Trophoblast cell (in vitro differentiated cells and primary cell): Measurements from ENCODE around the gene CSGALNACT2.

Experiments used
- DNase-seq, 2 donors: peaks; one replicate each; pipeline ENCODE4 v3.0.0-alpha.2; 2016
- H2AFZ ChIP-seq: 2 replicates; pipeline ENCODE4 v1.6.1; 2013; ENCODE audit warnings: low read length, moderate library complexity, mild to moderate bottlenecking; ENCODE audit not compliant: insufficient read depth, poor library complexity
- H2AK5ac ChIP-seq: 2 replicates; pipeline ENCODE4 v1.6.1; 2013; ENCODE audit warnings: mild to moderate bottlenecking, low read length
- H2BK120ac ChIP-seq: 2 replicates; pipeline ENCODE4 v1.6.1; 2013; ENCODE audit warnings: low read length, mild to moderate bottlenecking, moderate library complexity; ENCODE audit not compliant: insufficient read depth, poor library complexity
- H2BK12ac ChIP-seq: 2 replicates; pipeline ENCODE4 v1.6.1; 2013; ENCODE audit warnings: mild to moderate bottlenecking, low read length, moderate library complexity
- H2BK5ac ChIP-seq: 2 replicates; pipeline ENCODE4 v1.6.1; 2013; ENCODE audit warnings: low read length, low read depth, moderate library complexity, mild to moderate bottlenecking; ENCODE audit not compliant: poor library complexity
- H3K14ac ChIP-seq: 2 replicates; pipeline ENCODE4 v1.6.1; 2013; ENCODE audit warnings: mild to moderate bottlenecking, low read length
- H3K18ac ChIP-seq: 2 replicates; pipeline ENCODE4 v1.6.1; 2013; ENCODE audit warnings: mild to moderate bottlenecking, low read length
- H3K23ac ChIP-seq: 2 replicates; pipeline ENCODE4 v1.6.1; 2013; ENCODE audit warnings: low read length
- H3K27ac ChIP-seq: 2 replicates; pipeline ENCODE4 v1.5.1; 2013; ENCODE audit warnings: low read depth, mild to moderate bottlenecking, inconsistent platforms, low read length, moderate library complexity
- H3K27me3 ChIP-seq: 2 replicates; pipeline ENCODE4 v1.6.1; 2013; ENCODE audit warnings: inconsistent platforms, mild to moderate bottlenecking, low read length, moderate library complexity; ENCODE audit not compliant: insufficient read depth
- H3K36me3 ChIP-seq, 2 experiments: 1 replicate in 1 of 2; 2 replicates in 1 of 2; pipeline ENCODE4 v1.6.1; 2013; ENCODE audit warnings: low read length in 2 of 2, mild to moderate bottlenecking in 2 of 2, moderate library complexity in 1 of 2; ENCODE audit not compliant: insufficient read depth in 2 of 2, control insufficient read depth in 1 of 2
- H3K4ac ChIP-seq: 2 replicates; pipeline ENCODE4 v1.6.1; 2013; ENCODE audit warnings: low read depth, mild to moderate bottlenecking, low read length, moderate library complexity
- H3K4me1 ChIP-seq, 2 experiments: 1 replicate in 1 of 2; 2 replicates in 1 of 2; pipeline ENCODE4 v1.6.1; 2013; ENCODE audit warnings: low read length in 2 of 2, mild to moderate bottlenecking in 2 of 2, moderate library complexity in 1 of 2; ENCODE audit not compliant: insufficient read depth in 2 of 2, control insufficient read depth in 1 of 2
- H3K4me2 ChIP-seq: 2 replicates; pipeline ENCODE4 v1.6.1; 2013; ENCODE audit warnings: inconsistent platforms, mild to moderate bottlenecking, low read length, moderate library complexity
- H3K4me3 ChIP-seq: 2 replicates; pipeline ENCODE4 v1.5.1; 2013; ENCODE audit warnings: mild to moderate bottlenecking, low read depth, low read length, inconsistent platforms
- H3K79me1 ChIP-seq: one replicate; pipeline ENCODE4 v1.6.1; 2013; ENCODE audit warnings: low read length
- H3K79me2 ChIP-seq: 2 replicates; pipeline ENCODE4 v1.6.1; 2013; ENCODE audit warnings: low read length, mild to moderate bottlenecking; ENCODE audit not compliant: control insufficient read depth, insufficient read depth, poor library complexity
- H3K9ac ChIP-seq: 2 replicates; pipeline ENCODE4 v1.6.1; 2013; ENCODE audit warnings: mild to moderate bottlenecking, low read length
- H3K9me3 ChIP-seq: 2 replicates; pipeline ENCODE4 v1.6.1; 2013; ENCODE audit warnings: low read depth, mild to moderate bottlenecking, control low read depth, inconsistent platforms, low read length; ENCODE audit not compliant: insufficient read depth
- H4K12ac ChIP-seq: 2 replicates; pipeline ENCODE4 v1.6.1; 2013; ENCODE audit warnings: low read depth, mild to moderate bottlenecking, low read length, moderate library complexity
- H4K8ac ChIP-seq: 2 replicates; pipeline ENCODE4 v1.6.1; 2013; ENCODE audit warnings: low read depth, mild to moderate bottlenecking, low read length, moderate library complexity
- H4K91ac ChIP-seq: one replicate; pipeline ENCODE4 v1.6.1; 2013; ENCODE audit warnings: low read depth, mild to moderate bottlenecking, low read length, moderate library complexity
- WGBS: extraction: QIAGEN DNeasy Blood & Tissue Kit; methylation state at CpG from one replicate; pipeline ENCODE4 v1.1.7; 2013; ENCODE audit warnings: missing lambda C conversion rate; ENCODE audit not compliant: insufficient read length, insufficient coverage; ENCODE audit errors: extremely low coverage; 5-methylcytosine and 5-hydroxymethylcytosine counted together

CSGALNACT2 gene

GRCh38 chr10:43137717-43138020 lies 576 bp upstream of the CSGALNACT2 start:
- Histone ChIP-seq H3K27ac (peak overlapping the region; percentile 51), H3K4me2 (peak overlapping the region; percentile 97), H2AFZ (peak overlapping the region; percentile 97), H2BK12ac (peak overlapping the region; percentile 52), H4K12ac (peak overlapping the region; percentile 100), H2BK120ac (peak overlapping the region; percentile 93), H3K4me3 (peak overlapping the region; percentile 87), H3K79me1 (peaks cover 10% of the 10 kb centered on the region), H2AK5ac (peak overlapping the region; percentile 72), H3K14ac (peak overlapping the region; percentile 92), H4K91ac (peak overlapping the region; percentile 95), H3K9ac (peak overlapping the region; percentile 92), H3K79me2 (peaks cover 10% of the 10 kb centered on the region), H3K23ac (no peak overlapping the region), H4K8ac (peak overlapping the region; percentile 99), H3K27me3 (no peaks in the 10 kb centered on the region), H2BK5ac (peak overlapping the region; percentile 74), H3K4ac (peak overlapping the region; percentile 95), H3K36me3 (no peaks in the 10 kb centered on the region), H3K18ac (peak overlapping the region; percentile 91), H3K9me3 (no peaks in the 10 kb centered on the region), H3K4me1 (peaks cover 3 to 4% of the 10 kb centered on the region in 2 experiments)
- no CpG with 5 or more reads among the region's 30 CpGs for WGBS
- DNase-seq: peak in 1 of 2 donors; percentile 42

GRCh38 chr10:43138757-43139241 lies 554 bp downstream of the CSGALNACT2 start:
- H3K4me3 ChIP-seq: peak overlapping the region; percentile 87
- peak overlapping the region; percentile 84 for H4K12ac ChIP-seq
- H4K8ac ChIP-seq: peak overlapping the region; percentile 99
- peak overlapping the region; percentile 69 for H3K18ac ChIP-seq
- H3K4ac ChIP-seq: no peak overlapping the region
- H3K4me2 ChIP-seq: peak overlapping the region; percentile 97
- peak overlapping the region; percentile 28 for H2BK120ac ChIP-seq
- peak overlapping the region; percentile 65 for H3K9ac ChIP-seq
- H2AFZ ChIP-seq: peak overlapping the region; percentile 38
- WGBS: no CpG with 5 or more reads among the region's 22 CpGs
- no peak overlapping the region for H3K23ac ChIP-seq
- H3K4me1 ChIP-seq: peaks cover 3 to 4% of the 10 kb centered on the region in 2 experiments
- H2BK5ac ChIP-seq: no peak overlapping the region
- peak in 1 of 2 donors; percentile 65 for DNase-seq
- no peaks in the 10 kb centered on the region for H3K36me3 ChIP-seq
- no peak overlapping the region for H2BK12ac ChIP-seq
- H2AK5ac ChIP-seq: no peak overlapping the region
- H3K79me1 ChIP-seq: peaks cover 10% of the 10 kb centered on the region
- H3K14ac ChIP-seq: peak overlapping the region; percentile 68
- H3K79me2 ChIP-seq: peaks cover 10% of the 10 kb centered on the region
- H4K91ac ChIP-seq: peak overlapping the region; percentile 73
- peak overlapping the region; percentile 36 for H3K27ac ChIP-seq
- H3K9me3 ChIP-seq: no peaks in the 10 kb centered on the region
- H3K27me3 ChIP-seq: no peaks in the 10 kb centered on the region

- H2BK12ac ChIP-seq: no peak overlapping the region
- H2BK5ac ChIP-seq: no peak overlapping the region
- H4K91ac ChIP-seq: no peak overlapping the region
- no peaks in the 10 kb centered on the region for H3K27me3 ChIP-seq
- H3K79me1 ChIP-seq: peaks cover 10% of the 10 kb centered on the region
- WGBS: no CpG with 5 or more reads among the region's 5 CpGs
- no peaks in the 10 kb centered on the region for H3K9me3 ChIP-seq
- no peak overlapping the region for H3K4me2 ChIP-seq
- no peak overlapping the region for H3K4ac ChIP-seq
- no peak overlapping the region for H3K27ac ChIP-seq
- H2AFZ ChIP-seq: no peak overlapping the region
- no peak overlapping the region for H3K18ac ChIP-seq
- H3K23ac ChIP-seq: no peak overlapping the region
- no peak overlapping the region for H3K9ac ChIP-seq
- H4K12ac ChIP-seq: no peak overlapping the region
- H3K14ac ChIP-seq: no peak overlapping the region
- H3K79me2 ChIP-seq: peaks cover 10% of the 10 kb centered on the region
- peaks cover 3 to 4% of the 10 kb centered on the region in 2 experiments for H3K4me1 ChIP-seq
- H2BK120ac ChIP-seq: no peak overlapping the region
- H2AK5ac ChIP-seq: no peak overlapping the region
- H4K8ac ChIP-seq: no peak overlapping the region
- H3K36me3 ChIP-seq: no peaks in the 10 kb centered on the region
- no peak overlapping the region for H3K4me3 ChIP-seq
- DNase-seq: no peak
Observed at GRCh38 chr10:43141421-43141820, 3.2 kb downstream of the CSGALNACT2 start.

- H3K4me2 ChIP-seq: no peak overlapping the region
- no peak overlapping the region for H2BK120ac ChIP-seq
- no peak overlapping the region for H3K18ac ChIP-seq
- no peaks in the 10 kb centered on the region for H3K4me1 ChIP-seq
- WGBS: no CpG with 5 or more reads among the region's 6 CpGs
- no peaks in the 10 kb centered on the region for H3K79me1 ChIP-seq
- no peak overlapping the region for H3K14ac ChIP-seq
- H3K4me3 ChIP-seq: no peak overlapping the region
- no peak overlapping the region for H4K8ac ChIP-seq
- no peak overlapping the region for H3K4ac ChIP-seq
- H3K9ac ChIP-seq: no peak overlapping the region
- no peak overlapping the region for H2BK12ac ChIP-seq
- H3K9me3 ChIP-seq: no peaks in the 10 kb centered on the region
- H3K23ac ChIP-seq: no peak overlapping the region
- no peak overlapping the region for H4K91ac ChIP-seq
- no peak overlapping the region for H4K12ac ChIP-seq
- DNase-seq: no peak
- no peak overlapping the region for H2AK5ac ChIP-seq
- no peaks in the 10 kb centered on the region for H3K27me3 ChIP-seq
- no peaks in the 10 kb centered on the region for H3K79me2 ChIP-seq
- no peaks in the 10 kb centered on the region for H3K36me3 ChIP-seq
- no peak overlapping the region for H2AFZ ChIP-seq
- no peak overlapping the region for H2BK5ac ChIP-seq
- no peak overlapping the region for H3K27ac ChIP-seq
Observed at GRCh38 chr10:43145311-43145710, 7.1 kb downstream of the CSGALNACT2 start.
